Thoracic aorta (tissue), 2 donors: ENCODE measurements around the gene GRIK4. TPM values are rescaled to one million over a fixed set of nuclear protein-coding genes. Genes with fewer than 3 reads are reported as not detected.

Experiments used
- ATAC-seq: fragments of 150-250 bp; one replicate; pipeline ENCODE4 v1.8.0; 2017; ENCODE audit warnings: low read depth; ENCODE audit not compliant: insufficient number of reproducible peaks, low FRiP score
- DNase-seq: peaks from one replicate; pipeline ENCODE4 v3.0.0-alpha.2; 2020; ENCODE audit warnings: low spot score
- H3K27ac ChIP-seq, 2 donors: fragments of 200-600 bp; sonication (generic); 1 replicate in 1 of 2; 2 replicates in 1 of 2; pipeline ENCODE4 v1.5.1; 2016; ENCODE audit warnings: mild to moderate bottlenecking in 2 of 2, moderate library complexity in 2 of 2
- H3K27me3 ChIP-seq: fragments of 200-600 bp; sonication (generic); replicated peaks from 2 replicates; pipeline ENCODE4 v1.6.0; 2016; ENCODE audit warnings: mild to moderate bottlenecking; ENCODE audit not compliant: insufficient read depth
- H3K36me3 ChIP-seq: fragments of 200-600 bp; sonication (generic); one replicate; pipeline ENCODE4 v1.5.1; 2016
- H3K4me1 ChIP-seq, 2 donors: fragments of 200-600 bp; sonication (generic); 1 replicate in 1 of 2; 2 replicates in 1 of 2; pipeline versions ENCODE4 v1.5.1 to v1.6.0; 2016; ENCODE audit warnings: low read depth in 2 of 2, mild to moderate bottlenecking in 1 of 2; ENCODE audit not compliant: control insufficient read depth in 1 of 2
- H3K4me3 ChIP-seq: fragments of 200-600 bp; sonication (generic); 2 replicates; pipeline ENCODE4 v1.5.1; 2016; ENCODE audit warnings: mild to moderate bottlenecking
- H3K9me3 ChIP-seq: fragments of 200-600 bp; sonication (generic); 2 replicates; pipeline ENCODE4 v1.5.1; 2016
- CTCF ChIP-seq: fragments of 200-600 bp; sonication (generic); IDR thresholded peaks from one replicate; pipeline ENCODE4 v1.5.1; 2019; ENCODE audit warnings: antibody characterized with exemption
- total RNA-seq, 2 donors: library from RNA; depleted of rRNA; stranded (reverse); fragments of >200 nt; gene quantifications; one replicate each; pipeline versions ENCODE4 v1.1.0 to v1.2.3, GENCODE V29; 2016

GRIK4 gene
- total RNA-seq, 2 donors from 2014 or later: not detected

GRCh38 chr11:120816176-120816575, 304.6 kb downstream of the GRIK4 start:
- Histone ChIP-seq H3K27ac (no peak overlapping the region), H3K27me3 (no peaks in the 10 kb centered on the region), H3K9me3 (no peaks in the 10 kb centered on the region), H3K4me1 (peaks cover 0 to 8% of the 10 kb centered on the region in 2 donors), H3K4me3 (no peak overlapping the region), H3K36me3 (no peaks in the 10 kb centered on the region)
- DNase-seq: no peak
- no peak for TF ChIP-seq CTCF
- no peak for ATAC-seq

DNA sequence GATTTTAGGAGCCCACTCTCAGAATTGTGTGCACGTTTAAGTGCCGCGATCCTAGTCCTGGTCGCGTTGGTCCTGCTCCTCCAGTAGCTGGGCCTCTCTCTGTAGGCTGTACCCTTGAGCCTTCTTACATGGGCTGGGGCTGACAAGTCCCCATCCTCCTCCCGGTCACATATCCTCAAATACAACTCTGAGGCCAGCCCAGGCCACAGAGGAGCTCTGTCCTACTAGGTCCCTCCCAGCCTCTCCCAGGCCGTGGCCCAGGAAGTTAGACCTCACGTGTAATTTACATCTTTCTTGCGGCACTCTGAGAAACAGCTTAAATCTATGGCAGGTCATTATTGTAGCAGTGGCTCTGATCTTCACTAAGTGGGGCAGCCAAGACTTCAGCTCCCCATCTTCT, 305.2 kb downstream of the GRIK4 start:
- H3K36me3 ChIP-seq: no peaks in the 10 kb centered on the region
- ATAC-seq: no peak
- H3K9me3 ChIP-seq: no peaks in the 10 kb centered on the region
- no peak for TF ChIP-seq CTCF
- peaks cover 0 to 8% of the 10 kb centered on the region in 2 donors for H3K4me1 ChIP-seq
- H3K4me3 ChIP-seq: no peak overlapping the region
- no peak for DNase-seq
- H3K27ac ChIP-seq: no peak overlapping the region
- H3K27me3 ChIP-seq: no peaks in the 10 kb centered on the region

DNA sequence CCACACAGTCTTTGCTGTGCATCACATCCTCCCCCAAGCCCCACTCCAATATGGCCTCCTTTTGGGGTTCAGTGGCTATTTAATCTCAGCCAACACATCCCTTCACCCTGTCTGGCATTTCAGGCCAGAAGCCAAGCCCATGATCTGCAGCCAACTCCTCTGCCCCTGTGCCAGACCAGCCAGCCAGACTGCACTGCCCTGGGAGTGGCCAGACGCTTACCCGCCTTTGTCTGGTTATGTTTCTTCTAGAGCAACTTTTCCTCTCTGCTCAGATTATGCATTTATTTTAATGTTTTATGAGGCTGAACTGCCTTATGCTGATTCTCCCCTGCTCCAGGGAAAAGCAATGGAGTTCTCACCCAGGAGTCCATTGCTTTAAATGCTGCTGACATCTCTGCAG, 305.6 kb downstream of the GRIK4 start:
- no peaks in the 10 kb centered on the region for H3K9me3 ChIP-seq
- no peak for ATAC-seq
- H3K4me1 ChIP-seq: peaks cover 0 to 8% of the 10 kb centered on the region in 2 donors

DNA sequence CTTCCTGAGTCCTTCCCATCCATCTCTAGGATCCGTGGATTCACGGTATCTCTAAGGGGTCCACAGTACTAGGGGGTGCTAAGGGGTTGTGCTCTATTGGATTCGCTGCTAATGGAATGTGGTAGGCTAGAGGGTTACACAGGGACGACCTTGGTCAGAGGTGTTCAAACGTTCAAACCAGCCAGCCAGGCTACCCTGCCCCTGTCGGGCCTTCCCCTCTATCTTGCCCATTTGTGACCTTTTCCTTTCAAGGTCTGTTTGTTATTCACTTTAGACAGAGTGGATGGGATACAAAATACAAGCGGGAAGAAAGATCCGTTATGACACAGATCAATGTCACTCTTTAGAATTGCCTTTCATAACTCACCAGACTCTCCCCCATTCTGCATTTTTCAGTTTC, 306.5 kb downstream of the GRIK4 start:
- no peak for TF ChIP-seq CTCF
- Histone ChIP-seq H3K4me1 (peaks cover 0 to 8% of the 10 kb centered on the region in 2 donors), H3K27ac (no peak overlapping the region), H3K9me3 (no peaks in the 10 kb centered on the region), H3K4me3 (no peak overlapping the region), H3K27me3 (no peaks in the 10 kb centered on the region), H3K36me3 (no peaks in the 10 kb centered on the region)
- ATAC-seq: no peak
- no peak for DNase-seq

More for the DNA sequence above, 305.6 kb downstream of the GRIK4 start:
- no peak for TF ChIP-seq CTCF
- H3K27me3 ChIP-seq: no peaks in the 10 kb centered on the region
- no peaks in the 10 kb centered on the region for H3K36me3 ChIP-seq
- no peak overlapping the region for H3K27ac ChIP-seq
- no peak for DNase-seq
- H3K4me3 ChIP-seq: no peak overlapping the region

GRCh38 chr11:120819003-120819402, 307.5 kb downstream of the GRIK4 start:
- Histone ChIP-seq H3K27me3 (no peaks in the 10 kb centered on the region), H3K27ac (no peak overlapping the region), H3K36me3 (no peaks in the 10 kb centered on the region), H3K9me3 (no peaks in the 10 kb centered on the region), H3K4me3 (no peak overlapping the region), H3K4me1 (peaks cover 0 to 8% of the 10 kb centered on the region in 2 donors)
- DNase-seq (no peak), ATAC-seq (no peak)
- TF ChIP-seq CTCF: no peak
